Myocyte (in vitro differentiated cells): ENCODE measurements around the gene SLC4A9. TPM values are rescaled to one million over a fixed set of nuclear protein-coding genes. Genes with fewer than 3 reads are reported as not detected.

Source experiments
- total RNA-seq: library from RNA; depleted of rRNA; stranded (reverse); fragments of >200 nt; gene quantifications from 2 replicates; pipeline ENCODE4 v1.2.3, GENCODE V29; 2014

The SLC4A9 gene
- total RNA-seq, 1 donor from 2014 or later: not detected

Other genes with a start within 250 kb of the SLC4A9 start
- gene PURA, start 246.1 kb upstream of the SLC4A9 start, total RNA-seq: 18.0 and 18.3 TPM in 2 replicates
- gene IGIP, start 234.3 kb upstream of the SLC4A9 start, total RNA-seq: 8.1 and 10.4 TPM in 2 replicates
- 15.9 and 27.9 TPM in 2 replicates for gene CYSTM1, start 185.0 kb upstream of the SLC4A9 start, total RNA-seq
- 42.0 and 63.9 TPM in 2 replicates for gene PFDN1, start 57.1 kb upstream of the SLC4A9 start, total RNA-seq
- 10.1 and 10.2 TPM in 2 replicates for gene HBEGF, start 13.6 kb upstream of the SLC4A9 start, total RNA-seq
- gene ANKHD1, start 41.6 kb downstream of the SLC4A9 start, total RNA-seq: 33.7 and 39.7 TPM in 2 replicates
- not detected in 2 replicates for gene EIF4EBP3, start 187.5 kb downstream of the SLC4A9 start, total RNA-seq
- gene SRA1, start 197.3 kb downstream of the SLC4A9 start, total RNA-seq: 38.5 and 44.9 TPM in 2 replicates
- 22.9 and 23.2 TPM in 2 replicates for gene APBB3, start 204.4 kb downstream of the SLC4A9 start, total RNA-seq
- 40.0 and 40.5 TPM in 2 replicates for gene SLC35A4, start 204.6 kb downstream of the SLC4A9 start, total RNA-seq